Heart left ventricle (tissue), 16 donors: Measurements from ENCODE around the gene FAM181A. TPM values are rescaled to one million over a fixed set of nuclear protein-coding genes. Genes with fewer than 3 reads are reported as not detected.

Experiments
- ATAC-seq, 4 donors: fragments of 200-7000 bp; cut with Tn5 transposase; one replicate each; pipeline ENCODE4 v1.9.1; 2020 to 2022; ENCODE audit warnings: moderate library complexity in 4 of 4, mild to moderate bottlenecking in 3 of 4, moderate number of reproducible peaks in 1 of 4
- DNase-seq, 5 donors: peaks; one replicate each; pipeline ENCODE4 v3.0.0-alpha.2; 2020
- H3K27ac ChIP-seq, 12 donors: fragments of 200-600 bp; sonication (generic) in 4 of 12; one replicate each; pipeline versions ENCODE4 v1.5.0 to v1.8.0; 2016 to 2022; ENCODE audit warnings: mild to moderate bottlenecking in 2 of 12
- H3K27me3 ChIP-seq, 9 donors: fragments of 200-600 bp; sonication (generic) in 2 of 9; one replicate each; pipeline versions ENCODE4 v1.5.1 to v1.8.0; 2016 to 2022; ENCODE audit warnings: mild to moderate bottlenecking in 3 of 9
- H3K36me3 ChIP-seq, 9 donors: fragments of 200-600 bp; sonication (generic) in 2 of 9; one replicate each; pipeline versions ENCODE4 v1.5.0 to v1.8.0; 2018 to 2022; ENCODE audit warnings: mild to moderate bottlenecking in 2 of 9
- H3K4me1 ChIP-seq, 12 donors: fragments of 200-600 bp; sonication (generic) in 4 of 12; one replicate each; pipeline versions ENCODE4 v1.5.0 to v1.8.0; 2016 to 2022; ENCODE audit warnings: mild to moderate bottlenecking in 3 of 12
- H3K4me3 ChIP-seq, 12 donors: fragments of 200-600 bp; sonication (generic) in 4 of 12; one replicate each; pipeline versions ENCODE4 v1.5.0 to v1.8.0; 2017 to 2022; ENCODE audit warnings: mild to moderate bottlenecking in 9 of 12, moderate library complexity in 4 of 12
- H3K9me3 ChIP-seq, 12 donors: fragments of 200-600 bp; sonication (generic) in 4 of 12; one replicate each; pipeline versions ENCODE4 v1.5.0 to v1.8.0; 2016 to 2022; ENCODE audit warnings: mild to moderate bottlenecking in 1 of 12
- CTCF ChIP-seq, 12 donors: fragments of 200-600 bp; sonication (generic) in 4 of 12; IDR thresholded peaks; one replicate each; pipeline versions ENCODE4 v1.5.0 to v1.8.0; 2018 to 2022; ENCODE audit warnings: antibody characterized with exemption in 12 of 12, mild to moderate bottlenecking in 5 of 12
- POLR2A ChIP-seq, 2 donors: fragments of 450-650 bp; IDR thresholded peaks; one replicate each; pipeline ENCODE4 v1.6.1; 2017; ENCODE audit warnings: antibody characterized with exemption in 2 of 2, mild to moderate bottlenecking in 2 of 2, moderate library complexity in 2 of 2
- WGBS, 4 donors: extraction: QIAGEN DNeasy Blood & Tissue Kit in 2 of 4; methylation state at CpG; one replicate each; pipeline versions ENCODE4 v1.1.5 to v1.1.7; 2013 to 2018; 5-methylcytosine and 5-hydroxymethylcytosine counted together
- intact Hi-C, 10 donors: fragments of 100-400 bp; cut with DNase I; formaldehyde crosslinking; loops; one replicate each; pipeline versions ENCODE4 v1.11.1 to v1.14.2; 2022
- polyA plus RNA-seq, 2 donors: library from polyadenylated mRNA; stranded (reverse); fragments of 200-250 nt; gene quantifications; one replicate each; pipeline ENCODE4 v1.2.3, GENCODE V29; 2013
- total RNA-seq, 9 donors: library from RNA; depleted of rRNA in 2 of 9; stranded (reverse); fragments of >200 nt in 2 of 9; fragmentation: NEBNext Ultra II Directional in 3 of 9; extraction: Animal tissue kit (Norgen Biotek cat#: 25700) in 3 of 9; gene quantifications; one replicate each; pipeline versions ENCODE4 v1.1.0 to v1.2.4, GENCODE V29; 2016 to 2023
- donor health status: ischemic (EF 13 %, LVEDD 7.1; RV severe dilation, severe dysfunction).
- donor health status: healthy with polysubstance abuse.
- donor health status: DM: no; HTN: yes; CAD: no.
- donor health status: DM: no; HTN: no; CAD: no.
- donor health status: ischemic (EF 25% LVEDD 6.9; RV normal size, moderate dysfunction).
- donor health status: ischemic (EF 25% LVEDD 5.7; RV mildly dilated, moderate dysfunction).
- donor health status: healthy.
- donor health status: DM: yes; HTN: yes; CAD: no.
- donor health status: ischemic (EF 35%, LVEDD 5.7; RV mildly dilated, moderate dysfunction).
- donor health status: nonischemic (EF 11% LVEDD 7.7; RV severe dilation, severe dysfunction).
- donor health status: DM: yes; HTN: yes; CAD: no.
- donor health status: PGD.
- donor health status: ischemic (EF 29% LVEDD 5.4; RV normal size, mild dysfunction).
- donor health status: nonischemic (EF 23%, LVEDD 6.1; RV moderate dilation, normal function).

Gene FAM181A
- total and polyA plus RNA-seq, 11 donors, result not detected

DNA sequence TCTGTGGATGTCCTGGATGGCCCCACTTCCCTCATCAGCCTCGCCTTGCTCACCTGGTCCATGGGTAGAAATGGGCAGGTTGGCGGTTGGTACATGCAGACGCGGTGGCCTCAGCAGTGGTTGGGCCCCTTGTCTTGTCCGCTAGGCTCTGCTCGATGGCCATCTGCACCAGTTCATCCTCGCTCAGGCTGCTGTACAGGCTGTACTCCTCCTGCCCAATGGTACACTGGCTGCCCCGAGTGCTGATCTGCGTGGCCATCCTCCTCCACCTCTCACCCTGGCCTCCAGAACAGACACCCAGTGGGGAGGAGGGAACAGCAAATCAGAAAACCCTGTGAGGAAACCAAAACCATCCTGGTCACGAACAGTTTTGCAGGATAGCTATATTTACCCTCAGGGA, 37.1 kb downstream of the FAM181A start:
- DNase-seq, result no peak
- Histone ChIP-seq H3K4me1 (peaks cover 0 to 89% (median 38%) of the 10 kb centered on the region in 12 donors), H3K36me3 (peaks cover 0 to 34% (median 6%) of the 10 kb centered on the region in 9 donors), H3K9me3 (no peaks in the 10 kb centered on the region), H3K27ac (peak overlapping the region in 8 of 12 donors; percentile 1 to 89 (median 50)), H3K27me3 (no peaks in the 10 kb centered on the region), H3K4me3 (no peak overlapping the region)
- 74 to 92% (median 85%) methylated on average over 10 of the region's 10 CpGs for WGBS, 4 donors
- TF ChIP-seq POLR2A (IDR thresholded peaks at IDR 0.05) (no peak), CTCF (IDR thresholded peaks at IDR 0.05) (no peak)
- intact Hi-C loops, result loop anchor here in 1 of 10 donors (5.0 kb wide), 1 partner anchor 33 kb away; the partner anchor contains the start of gene CCDC197
- ATAC-seq, result no peak

GRCh38 chr14:93964820-93965286, 37.7 kb downstream of the FAM181A start:
- intact Hi-C loops, result loop anchor here in 1 of 10 donors (5.0 kb wide), 1 partner anchor 32 kb away; the partner anchor contains the start of gene CCDC197
- Histone ChIP-seq H3K4me1 (peaks cover 0 to 88% (median 42%) of the 10 kb centered on the region in 12 donors), H3K9me3 (no peaks in the 10 kb centered on the region), H3K27me3 (no peaks in the 10 kb centered on the region), H3K4me3 (no peak overlapping the region), H3K36me3 (peaks cover 0 to 34% (median 6%) of the 10 kb centered on the region in 9 donors), H3K27ac (peak overlapping the region in 5 of 12 donors; percentile 2 to 71 (median 44))
- TF ChIP-seq POLR2A (IDR thresholded peaks at IDR 0.05) (no peak), CTCF (IDR thresholded peaks at IDR 0.05) (no peak)
- no peak for ATAC-seq
- WGBS, 4 donors, result 81 to 92% (median 87%) methylated on average over 3 of the region's 3 CpGs
- no peak for DNase-seq

DNA sequence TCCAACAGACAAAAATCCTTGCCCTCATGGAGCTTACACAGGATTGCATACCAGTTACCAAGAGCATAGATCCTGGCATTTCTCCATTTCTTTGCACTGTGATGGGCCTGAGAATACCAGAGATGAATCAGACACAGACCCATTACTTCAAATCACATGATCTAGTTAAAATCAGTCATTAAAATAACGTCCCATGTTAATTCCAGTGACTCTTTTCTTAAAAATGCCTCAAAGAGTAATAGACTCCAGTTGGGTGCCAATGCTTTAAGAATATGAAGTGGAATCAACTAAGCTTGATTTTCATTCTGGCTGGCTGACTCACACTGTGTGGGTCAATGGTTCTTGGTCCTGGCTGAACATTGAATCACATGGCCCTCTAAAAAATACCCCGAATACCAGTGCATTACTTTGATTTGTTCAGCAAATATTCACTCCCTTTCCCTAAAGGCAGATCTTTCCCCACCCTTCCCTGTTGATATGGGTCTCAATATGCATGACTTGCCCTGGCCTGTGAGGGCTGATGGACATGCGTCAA, 38.2 kb downstream of the FAM181A start:
- ATAC-seq (no peak), DNase-seq (no peak)
- H3K9me3 ChIP-seq, result no peaks in the 10 kb centered on the region
- peaks cover 0 to 88% (median 47%) of the 10 kb centered on the region in 12 donors for H3K4me1 ChIP-seq
- TF ChIP-seq CTCF (IDR thresholded peaks at IDR 0.05) (no peak), POLR2A (IDR thresholded peaks at IDR 0.05) (no peak)
- H3K36me3 ChIP-seq, result peaks cover 0 to 29% (median 6%) of the 10 kb centered on the region in 9 donors
- H3K27me3 ChIP-seq, result no peaks in the 10 kb centered on the region
- no peak overlapping the region for H3K4me3 ChIP-seq
- WGBS, 4 donors, result 55 to 81% (median 72%) methylated on average over 3 of the region's 3 CpGs
- peak overlapping the region in 9 of 12 donors; percentile 20 to 71 (median 42) for H3K27ac ChIP-seq
- intact Hi-C loops, result no loop called here

DNA sequence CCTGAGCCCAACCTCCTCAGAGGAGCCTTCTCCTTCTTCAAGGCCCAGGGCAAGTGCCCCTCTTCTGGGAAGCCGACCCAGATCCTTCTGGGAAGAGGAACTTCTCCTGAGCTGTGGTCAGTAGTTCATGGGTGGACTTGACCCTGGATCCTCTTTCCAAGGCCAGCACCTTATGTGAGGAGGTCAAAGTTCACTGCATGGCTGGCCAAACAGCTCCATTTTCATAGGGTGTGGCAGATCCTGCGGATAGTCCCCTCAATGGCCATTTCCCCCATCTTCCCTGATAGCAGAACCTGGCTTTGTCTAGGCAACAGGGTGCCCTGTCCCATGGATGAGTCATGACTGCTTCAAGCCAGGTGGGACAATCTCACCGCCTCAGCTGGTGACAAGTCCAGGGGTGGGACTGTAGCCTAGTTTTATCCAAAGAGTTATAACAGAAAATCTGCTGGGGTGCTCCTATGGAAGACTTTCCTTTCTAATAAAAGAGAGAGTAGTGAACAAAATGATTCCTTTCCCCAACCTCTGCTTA, 38.9 kb downstream of the FAM181A start:
- no peak overlapping the region for H3K4me3 ChIP-seq
- no peaks in the 10 kb centered on the region for H3K27me3 ChIP-seq
- ATAC-seq (no peak), DNase-seq (no peak)
- no peaks in the 10 kb centered on the region for H3K9me3 ChIP-seq
- H3K36me3 ChIP-seq, result peaks cover 0 to 24% (median 6%) of the 10 kb centered on the region in 9 donors
- H3K4me1 ChIP-seq, result peaks cover 0 to 90% (median 53%) of the 10 kb centered on the region in 12 donors
- TF ChIP-seq CTCF (IDR thresholded peaks at IDR 0.05) (no peak), POLR2A (IDR thresholded peaks at IDR 0.05) (no peak)
- peak overlapping the region in 9 of 12 donors; percentile 20 to 71 (median 42) for H3K27ac ChIP-seq
- intact Hi-C loops, result no loop called here
- 89 to 97% (median 91%) methylated on average over 3 of the region's 3 CpGs for WGBS, 4 donors
